Measurements from ENCODE around the gene PELI1.

Gene PELI1

GRCh38 chr2:64153811-64154210, 9.6 kb upstream of the PELI1 start:
- no peak for DNase-seq

GRCh38 chr2:64151476-64151875, 7.3 kb upstream of the PELI1 start:
- no peak for DNase-seq

- no peak for DNase-seq
These were observed 1.5 kb upstream of the PELI1 start for GRCh38 chr2:64145714-64146113.

GRCh38 chr2:64145119-64145518, 899 bp upstream of the PELI1 start:
- DNase-seq, result no peak

GRCh38 chr2:64143169-64144056, 807 bp downstream of the PELI1 start:
- peak; percentile 41 for DNase-seq

GRCh38 chr2:64142741-64143168, 1.5 kb downstream of the PELI1 start:
- no peak for DNase-seq

- no peak for DNase-seq
These were observed 2.4 kb downstream of the PELI1 start for GRCh38 chr2:64141674-64142405.

GRCh38 chr2:64140665-64141200, 3.5 kb downstream of the PELI1 start:
- DNase-seq, result no peak

GRCh38 chr2:64139956-64140355, 4.3 kb downstream of the PELI1 start:
- no peak for DNase-seq

GRCh38 chr2:64137996-64138395, 6.2 kb downstream of the PELI1 start:
- no peak for DNase-seq

- no peak for DNase-seq
These were observed 6.7 kb downstream of the PELI1 start for GRCh38 chr2:64137567-64137966.

- peak; percentile 12 for DNase-seq
These were observed 8.8 kb downstream of the PELI1 start for GRCh38 chr2:64135421-64135820.

- no peak for DNase-seq
These were observed 9.4 kb downstream of the PELI1 start for GRCh38 chr2:64134813-64135212.

GRCh38 chr2:64133828-64134227, 10.4 kb downstream of the PELI1 start:
- no peak for DNase-seq

- DNase-seq, result no peak
These were observed 10.9 kb downstream of the PELI1 start for GRCh38 chr2:64133354-64133753.

- DNase-seq, result no peak
These were observed 13.9 kb downstream of the PELI1 start for GRCh38 chr2:64130333-64130732.

- DNase-seq, result no peak
These were observed 15.3 kb downstream of the PELI1 start for GRCh38 chr2:64128943-64129391.

- DNase-seq, result no peak
These were observed 15.8 kb downstream of the PELI1 start for GRCh38 chr2:64128406-64128805.

GRCh38 chr2:64127119-64127518, 17.1 kb downstream of the PELI1 start:
- DNase-seq, result no peak

- DNase-seq, result no peak
These were observed 17.6 kb downstream of the PELI1 start for GRCh38 chr2:64126601-64127000.

- no peak for DNase-seq
These were observed 19.6 kb downstream of the PELI1 start for GRCh38 chr2:64124571-64124970.

- no peak for DNase-seq
These were observed 20.1 kb downstream of the PELI1 start for GRCh38 chr2:64124168-64124567.

GRCh38 chr2:64123740-64124139, 20.5 kb downstream of the PELI1 start:
- no peak for DNase-seq

- DNase-seq, result no peak
These were observed 21.9 kb downstream of the PELI1 start for GRCh38 chr2:64122358-64122757.

Data from NCI-H345 (cell line).